ENCODE results near the gene KCNIP1. TPM values are rescaled to one million over a fixed set of nuclear protein-coding genes. Genes with fewer than 3 reads are reported as not detected.

Gene KCNIP1
- total RNA-seq, 1 donor from 2014 or later: not detected

GRCh38 chr5:170483701-170484458, 19.9 kb upstream of the KCNIP1 start:
- no peak for DNase-seq (ENCODE audit: low spot score)

DNA sequence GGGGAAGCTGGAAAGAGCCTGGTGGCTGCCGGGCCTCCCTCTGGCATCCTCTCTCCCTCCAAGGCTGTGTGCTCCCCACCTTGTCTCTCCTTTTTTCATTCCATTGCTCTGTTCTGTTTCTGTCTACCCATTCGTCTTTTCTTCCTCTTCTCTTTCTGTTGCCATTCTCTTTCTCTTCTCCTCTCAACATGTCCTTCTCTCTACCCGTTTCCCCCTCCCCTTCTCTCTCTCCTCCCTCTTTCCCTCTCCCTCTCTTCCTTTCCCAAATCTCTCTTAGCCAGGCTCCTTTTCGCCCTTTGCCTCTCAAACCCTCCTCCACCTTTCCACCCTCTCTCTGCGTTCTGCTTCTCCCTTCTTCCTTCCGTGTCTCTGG, 19.4 kb upstream of the KCNIP1 start:
- DNase-seq (ENCODE audit: low spot score): no peak

GRCh38 chr5:170484847-170485615, 18.8 kb upstream of the KCNIP1 start:
- DNase-seq (ENCODE audit: low spot score): no peak

- DNase-seq (ENCODE audit: low spot score): no peak
Measured at GRCh38 chr5:170485616-170485911, 18.3 kb upstream of the KCNIP1 start.

- DNase-seq (ENCODE audit: low spot score): no peak
Measured at GRCh38 chr5:170486371-170486770, 17.4 kb upstream of the KCNIP1 start.

DNA sequence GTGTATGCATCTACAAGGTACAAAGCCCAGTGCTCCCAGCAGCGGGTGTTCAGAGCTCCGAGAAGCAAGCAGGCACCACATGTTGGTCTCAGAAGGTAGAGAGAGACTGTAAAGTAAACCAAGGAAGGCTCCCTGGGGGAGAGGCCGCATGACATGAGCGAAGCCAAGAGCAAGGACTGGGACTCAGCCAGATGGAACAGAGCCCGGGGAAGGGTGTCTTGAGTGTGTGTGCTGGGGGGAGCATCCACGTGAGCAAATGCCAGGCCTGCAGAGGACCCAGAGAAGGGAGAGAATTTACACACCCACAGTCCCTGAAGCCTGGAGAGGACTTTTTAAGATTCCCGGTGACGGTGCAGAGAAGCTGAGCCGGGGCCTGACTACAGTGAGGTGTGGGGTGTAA, 15.2 kb upstream of the KCNIP1 start:
- no peak for DNase-seq (ENCODE audit: low spot score)

GRCh38 chr5:170489199-170489598, 14.6 kb upstream of the KCNIP1 start:
- DNase-seq (ENCODE audit: low spot score): no peak

- no peak for DNase-seq (ENCODE audit: low spot score)
Measured at GRCh38 chr5:170490381-170490780, 13.4 kb upstream of the KCNIP1 start.

DNA sequence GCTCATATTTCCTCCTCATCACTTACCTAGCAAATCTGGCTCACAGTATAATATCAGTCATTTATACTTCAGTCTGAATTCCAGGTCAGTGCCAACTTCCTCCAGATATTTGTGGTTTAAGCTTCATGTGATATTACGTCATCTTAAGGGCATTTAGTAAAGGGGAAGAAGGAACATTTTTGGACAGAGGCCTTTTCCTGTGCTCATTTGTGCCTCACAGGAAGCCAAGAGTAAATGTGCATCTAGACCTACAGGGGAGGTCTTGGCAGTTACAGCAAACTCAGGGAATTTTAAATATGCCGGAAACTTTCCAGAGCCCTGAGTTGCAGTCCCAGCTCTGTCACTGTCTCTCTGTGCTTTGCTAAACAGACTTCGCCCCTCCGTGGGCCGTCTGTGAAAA, 12.3 kb upstream of the KCNIP1 start:
- DNase-seq (ENCODE audit: low spot score): no peak

DNA sequence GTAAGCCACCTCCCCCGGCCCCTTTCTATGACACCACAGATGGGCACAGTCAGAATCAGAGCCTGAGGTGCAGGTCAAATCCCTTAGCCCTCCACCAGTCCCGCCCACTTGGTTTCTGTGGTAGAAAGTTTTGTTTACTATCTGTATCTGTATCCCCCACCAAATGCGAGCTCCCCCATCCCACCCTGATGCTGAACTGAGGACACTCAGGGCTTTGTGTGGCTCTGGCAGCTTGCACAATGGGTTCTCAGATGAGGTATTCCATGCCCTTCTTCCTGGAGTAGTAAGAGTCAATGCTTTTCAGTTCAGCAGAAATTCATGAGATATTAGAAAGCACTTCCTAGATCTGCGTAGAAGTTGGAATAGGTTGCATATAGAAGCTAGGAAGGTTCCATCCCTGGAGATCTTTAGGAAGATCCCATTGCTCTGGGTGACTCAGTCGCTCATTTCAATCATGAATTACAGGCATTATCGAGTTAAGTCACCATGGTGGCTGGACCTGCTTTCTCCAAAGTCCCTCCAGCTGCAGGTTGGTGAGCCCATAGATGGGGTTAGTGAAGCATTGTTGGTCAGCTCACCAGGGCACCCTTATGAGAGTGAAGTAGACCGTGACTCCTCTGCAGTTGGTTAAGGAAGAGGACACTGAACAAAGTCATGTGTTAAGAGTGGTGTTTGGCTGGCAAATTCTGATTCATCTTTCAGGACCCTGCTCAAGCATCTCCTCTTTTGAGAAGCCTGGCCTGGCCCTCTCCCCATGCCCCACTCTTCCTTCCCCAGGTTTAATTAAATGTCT, 10.6 kb upstream of the KCNIP1 start:
- DNase-seq (ENCODE audit: low spot score): no peak

GRCh38 chr5:170494041-170494440, 9.8 kb upstream of the KCNIP1 start:
- DNase-seq (ENCODE audit: low spot score): no peak

GRCh38 chr5:170495825-170496661, 7.8 kb upstream of the KCNIP1 start:
- no peak for DNase-seq (ENCODE audit: low spot score)

DNA sequence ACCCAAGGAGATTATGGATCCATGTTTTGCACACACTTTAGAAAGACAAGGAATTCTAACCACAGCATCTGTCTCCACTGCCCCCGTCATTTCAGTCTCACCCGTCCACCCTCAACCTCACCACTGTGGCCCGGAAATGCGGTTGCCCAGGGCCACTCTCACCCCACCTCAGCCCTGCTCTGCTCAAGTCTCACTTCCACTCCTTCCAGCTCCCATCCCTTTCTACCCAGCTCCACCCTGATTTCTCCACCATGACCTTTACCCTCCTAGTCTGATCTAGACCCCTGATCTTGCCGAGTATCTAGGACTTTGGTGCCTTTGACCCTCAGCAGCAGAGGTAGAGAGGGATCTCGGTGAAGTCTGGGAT, 7.2 kb upstream of the KCNIP1 start:
- DNase-seq (ENCODE audit: low spot score): no peak

GRCh38 chr5:170497311-170498038, 6.3 kb upstream of the KCNIP1 start:
- DNase-seq (ENCODE audit: low spot score): no peak

GRCh38 chr5:170498811-170499351, 4.9 kb upstream of the KCNIP1 start:
- DNase-seq (ENCODE audit: low spot score): no peak

GRCh38 chr5:170499621-170500020, 4.2 kb upstream of the KCNIP1 start:
- no peak for DNase-seq (ENCODE audit: low spot score)

GRCh38 chr5:170501361-170501760, 2.5 kb upstream of the KCNIP1 start:
- DNase-seq (ENCODE audit: low spot score): no peak

DNA sequence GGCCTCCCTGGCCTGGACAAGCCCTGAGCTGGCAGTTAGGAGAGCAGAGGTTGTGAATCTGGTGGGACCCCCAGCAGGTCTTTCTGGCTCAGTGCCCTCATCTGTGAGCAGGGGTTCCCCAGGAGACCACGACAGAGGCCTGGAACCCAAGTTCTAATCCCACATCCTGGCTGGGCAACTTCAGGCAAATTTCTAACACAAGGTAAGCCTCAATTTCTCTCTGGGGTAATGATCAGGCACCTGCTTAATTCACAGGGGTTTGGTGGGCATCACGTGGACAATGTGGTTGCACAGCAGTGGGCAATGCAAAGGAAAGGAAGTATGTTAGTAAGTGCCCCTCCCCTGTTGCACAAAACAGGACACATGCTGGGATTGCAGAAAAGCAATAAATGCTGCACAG, 1.9 kb upstream of the KCNIP1 start:
- no peak for DNase-seq (ENCODE audit: low spot score)

- DNase-seq (ENCODE audit: low spot score): no peak
Measured at GRCh38 chr5:170504616-170505266, 921 bp downstream of the KCNIP1 start.

GRCh38 chr5:170508036-170508435, 4.2 kb downstream of the KCNIP1 start:
- no peak for DNase-seq (ENCODE audit: low spot score)
